Uterus (tissue), 2 donors: Measurements from ENCODE around the gene SVIL.

Experiments
- CTCF ChIP-seq, 4 experiments: fragments of 200-600 bp in 2 of 4; fragments of 450-650 bp in 2 of 4; sonication (generic) in 2 of 4; IDR thresholded peaks; one replicate each; pipeline ENCODE4 v1.5.1; 2016 to 2019; ENCODE audit warnings: antibody characterized with exemption in 4 of 4, mild to moderate bottlenecking in 2 of 4, moderate library complexity in 1 of 4
- POLR2A ChIP-seq, 2 donors: fragments of 450-650 bp; IDR thresholded peaks; one replicate each; pipeline ENCODE4 v1.6.1; 2016; ENCODE audit warnings: antibody characterized with exemption in 2 of 2, mild to moderate bottlenecking in 1 of 2, moderate library complexity in 1 of 2

- no peak for TF ChIP-seq CTCF (IDR thresholded peaks at IDR 0.05)
- TF ChIP-seq POLR2A (IDR thresholded peaks at IDR 0.05): no peak
These were observed 81.1 kb downstream of the SVIL start for GRCh38 chr10:29553544-29554250.
